H1 (cell line): Measurements from ENCODE around the gene PRXL2A. TPM values are rescaled to one million over a fixed set of nuclear protein-coding genes. Genes with fewer than 3 reads are reported as not detected.

Source experiments
- CTCF ChIA-PET: fragments of 300-600 bp; sonication (Branson Sonifier 250); formaldehyde crosslinking; loops from one replicate; lab custom pipeline; 2021; ENCODE audit not compliant: partially characterized antibody; lab: Charles Lee
- POLR2A ChIA-PET: fragments of 300-600 bp; sonication (Branson Sonifier 250); formaldehyde crosslinking; loops from one replicate; lab custom pipeline; 2021; ENCODE audit warnings: inconsistent platforms; ENCODE audit not compliant: partially characterized antibody; lab: Charles Lee
- DNase-seq, 2 experiments: peaks; one replicate each; pipeline versions ENCODE4 v3.0.0 to v3.0.0-alpha.2; 2010 to 2022; ENCODE audit warnings: low spot score in 2 of 2, low read depth in 1 of 2, mixed read lengths in 1 of 2
- FAIRE-seq: peaks from 2 replicates; lab custom pipeline; 2011; peaks lifted over from hg19 to GRCh38; lab: Jason Lieb, UNC
- H2AFZ ChIP-seq: 2 replicates; pipeline ENCODE4 v1.8.1; 2012; ENCODE audit warnings: low read length, inconsistent platforms
- H2AK5ac ChIP-seq: 2 replicates; pipeline ENCODE4 v1.6.1; 2013; ENCODE audit warnings: low read depth, low read length
- H2BK120ac ChIP-seq: replicated peaks from 2 replicates; pipeline ENCODE3; 2013; ENCODE audit warnings: low read depth, low read length, inconsistent platforms
- H2BK12ac ChIP-seq: 2 replicates; pipeline ENCODE4 v1.6.1; 2013; ENCODE audit warnings: low read depth, low read length
- H2BK15ac ChIP-seq: 2 replicates; pipeline ENCODE4 v1.6.1; 2013; ENCODE audit warnings: low read length
- H2BK20ac ChIP-seq: 2 replicates; pipeline ENCODE4 v1.6.1; 2013; ENCODE audit warnings: low read length
- H2BK5ac ChIP-seq: 2 replicates; pipeline ENCODE4 v1.6.1; 2013; ENCODE audit warnings: low read depth, low read length
- H3K14ac ChIP-seq: 2 replicates; pipeline ENCODE4 v1.6.1; 2013; ENCODE audit warnings: inconsistent platforms; ENCODE audit not compliant: insufficient read length
- H3K18ac ChIP-seq: 2 replicates; pipeline ENCODE4 v1.6.1; 2013; ENCODE audit warnings: low read length; ENCODE audit errors: extremely low read depth
- H3K23ac ChIP-seq: 2 replicates; pipeline ENCODE4 v1.6.1; 2013; ENCODE audit warnings: inconsistent platforms; ENCODE audit not compliant: insufficient read length
- H3K23me2 ChIP-seq: 2 replicates; pipeline ENCODE4 v1.6.1; 2013; ENCODE audit warnings: low read depth, low read length
- H3K27ac ChIP-seq: 2 replicates; pipeline ENCODE4 v1.6.1; 2011; ENCODE audit warnings: low read depth, low read length, inconsistent platforms
- H3K27me3 ChIP-seq, 4 experiments: replicated peaks in 1 of 4; 1 replicate in 1 of 4; 2 replicates in 3 of 4; pipeline versions ENCODE4 v1.6.1 to v1.8.1; 2011 to 2013; ENCODE audit warnings: low read length in 3 of 4, mild to moderate bottlenecking in 3 of 4, inconsistent platforms in 2 of 4, mixed read lengths in 2 of 4, moderate library complexity in 1 of 4; ENCODE audit not compliant: control insufficient read depth in 3 of 4, insufficient read depth in 3 of 4; ENCODE audit errors: extremely low read depth in 1 of 4
- H3K36me3 ChIP-seq, 4 experiments: 2 replicates each; pipeline versions ENCODE4 v1.6.1 to v1.8.1; 2011 to 2013; ENCODE audit warnings: mild to moderate bottlenecking in 4 of 4, low read length in 3 of 4, moderate library complexity in 2 of 4, control low read depth in 1 of 4, inconsistent platforms in 1 of 4; ENCODE audit not compliant: insufficient read depth in 4 of 4, control insufficient read depth in 2 of 4
- H3K4ac ChIP-seq: replicated peaks from 2 replicates; pipeline ENCODE3; 2013; ENCODE audit warnings: low read length, low read depth, mixed read lengths, inconsistent platforms; ENCODE audit not compliant: insufficient read length
- H3K4me1 ChIP-seq, 4 experiments: replicated peaks in 1 of 4; 1 replicate in 1 of 4; 2 replicates in 3 of 4; pipeline versions ENCODE4 v1.6.1 to v1.8.1; 2011 to 2013; ENCODE audit warnings: low read length in 3 of 4, inconsistent platforms in 2 of 4, mixed read lengths in 1 of 4; ENCODE audit not compliant: insufficient read depth in 4 of 4, control insufficient read depth in 3 of 4
- H3K4me2 ChIP-seq, 2 experiments: 2 replicates each; pipeline versions ENCODE4 v1.6.1 to v1.8.1; 2011 to 2013; ENCODE audit warnings: low read depth in 2 of 2, low read length in 2 of 2, control low read depth in 1 of 2, inconsistent platforms in 1 of 2, mild to moderate bottlenecking in 1 of 2; ENCODE audit not compliant: insufficient read depth in 1 of 2
- H3K4me3 ChIP-seq, 4 experiments: fragments of 200-600, 300-600 bp in 1 of 4; sonication (generic), shearing (Covaris generic), sonication (Bioruptor Twin) in 1 of 4; 2 replicates each; pipeline versions ENCODE4 v1.5.1 to v1.8.1; 2011 to 2016; ENCODE audit warnings: low read length in 4 of 4, low read depth in 3 of 4, control low read depth in 2 of 4, inconsistent platforms in 2 of 4, mild to moderate bottlenecking in 2 of 4, mixed read lengths in 1 of 4, moderate library complexity in 1 of 4; ENCODE audit not compliant: insufficient read depth in 2 of 4; ENCODE audit errors: extremely low read depth in 1 of 4
- H3K56ac ChIP-seq: replicated peaks from 2 replicates; pipeline ENCODE3; 2013; ENCODE audit warnings: low read depth, mild to moderate bottlenecking, mixed read lengths, low read length, inconsistent platforms; ENCODE audit not compliant: insufficient read length
- H3K79me1 ChIP-seq: 2 replicates; pipeline ENCODE4 v1.6.1; 2013; ENCODE audit warnings: low read depth, low read length, control low read depth
- H3K79me2 ChIP-seq, 2 experiments: 2 replicates each; pipeline versions ENCODE4 v1.6.1 to v1.8.1; 2012 to 2013; ENCODE audit warnings: low read length in 2 of 2, mild to moderate bottlenecking in 2 of 2, inconsistent platforms in 1 of 2; ENCODE audit not compliant: insufficient read depth in 2 of 2, control insufficient read depth in 1 of 2
- H3K9ac ChIP-seq, 4 experiments: replicated peaks in 1 of 4; 1 replicate in 1 of 4; 2 replicates in 3 of 4; pipeline versions ENCODE4 v1.6.1 to v1.8.1; 2011 to 2013; ENCODE audit warnings: low read depth in 3 of 4, low read length in 3 of 4, control low read depth in 2 of 4, mild to moderate bottlenecking in 2 of 4, moderate library complexity in 2 of 4, inconsistent platforms in 1 of 4; ENCODE audit errors: extremely low read depth in 1 of 4
- H3K9me3 ChIP-seq, 2 experiments: 2 replicates each; pipeline versions ENCODE4 v1.6.1 to v1.8.1; 2012 to 2013; ENCODE audit warnings: mild to moderate bottlenecking in 2 of 2, moderate library complexity in 2 of 2, control low read depth in 1 of 2, inconsistent platforms in 1 of 2, low read depth in 1 of 2, low read length in 1 of 2, mixed read lengths in 1 of 2; ENCODE audit not compliant: insufficient read depth in 2 of 2
- H4K20me1 ChIP-seq, 2 experiments: replicated peaks in 1 of 2; 2 replicates each; pipeline versions ENCODE3 to v1.8.1; 2011 to 2013; ENCODE audit warnings: inconsistent platforms in 2 of 2, low read length in 2 of 2, mild to moderate bottlenecking in 1 of 2; ENCODE audit not compliant: insufficient read depth in 2 of 2, control insufficient read depth in 1 of 2
- H4K5ac ChIP-seq: 2 replicates; pipeline ENCODE4 v1.6.1; 2013; ENCODE audit warnings: low read length, low read depth, mixed read lengths, inconsistent platforms; ENCODE audit not compliant: insufficient read length
- H4K8ac ChIP-seq: 2 replicates; pipeline ENCODE4 v1.8.0; 2013; ENCODE audit warnings: mild to moderate bottlenecking, moderate library complexity, low read length, inconsistent platforms; ENCODE audit not compliant: insufficient read depth; ENCODE audit errors: extremely low read depth
- H4K91ac ChIP-seq: replicated peaks from 2 replicates; pipeline ENCODE3; 2013; ENCODE audit warnings: low read length, mixed read lengths, inconsistent platforms; ENCODE audit not compliant: insufficient read length
- ASH2L ChIP-seq: fragments of 200-600, 300-600 bp; sonication (generic); IDR thresholded peaks from one replicate; pipeline ENCODE4 v1.7.1; 2017; ENCODE audit warnings: low read length
- KDM5A ChIP-seq: fragments of 200-600 bp; IDR thresholded peaks from 2 replicates; pipeline ENCODE4 v1.7.1; 2012; ENCODE audit warnings: mild to moderate bottlenecking, low read length, inconsistent platforms, mixed read lengths
- POLR2A ChIP-seq, 2 experiments: IDR thresholded peaks; 1 replicate in 1 of 2; 2 replicates in 1 of 2; pipeline ENCODE4 v1.6.1; 2011; ENCODE audit warnings: low read depth in 2 of 2, low read length in 2 of 2, mild to moderate bottlenecking in 2 of 2; ENCODE audit errors: control extremely low read depth in 1 of 2
- WGBS, 2 experiments: shearing (Covaris generic) in 1 of 2; methylation state at CpG; one replicate each; pipeline versions ENCODE4 v1.1.6 to v1.1.7; 2013 to 2015; ENCODE audit warnings: low lambda C conversion rate in 2 of 2, mixed read lengths in 2 of 2, inconsistent platforms in 1 of 2, low coverage in 1 of 2, missing lambda C conversion rate in 1 of 2; ENCODE audit not compliant: insufficient replicate concordance in 2 of 2, insufficient coverage in 1 of 2, insufficient read length in 1 of 2; ENCODE audit errors: extremely low coverage in 1 of 2, missing lambda C conversion rate in 1 of 2; 5-methylcytosine and 5-hydroxymethylcytosine counted together
- polyA plus RNA-seq, 7 experiments: library from polyadenylated mRNA; depleted of rRNA in 3 of 7; stranded (reverse) in 5 of 7; unstranded in 2 of 7; fragments of >200 nt in 5 of 7; fragments of 200-250 nt in 2 of 7; gene quantifications; 1 replicate in 5 of 7; 2 replicates in 1 of 7; 4 replicates in 1 of 7; pipeline versions ENCODE4 v1.2.1 to v1.2.3, GENCODE V29; 2011 to 2013; ENCODE audit warnings: missing spikeins in 2 of 7, mixed read lengths in 2 of 7
- total RNA-seq: library from RNA; stranded (reverse); fragmentation: NEBNext Ultra II Directional; extraction: Animal tissue kit (Norgen Biotek cat#: 25700); gene quantifications from 2 replicates; pipeline ENCODE4 v1.2.1, GENCODE V29; 2021

PRXL2A gene
- total and polyA plus RNA-seq, 2 of the 8 experiments (the other 6 are each of a cell fraction or from before 2014, with no cell fraction given): 13.4 to 58.3 TPM

DNA sequence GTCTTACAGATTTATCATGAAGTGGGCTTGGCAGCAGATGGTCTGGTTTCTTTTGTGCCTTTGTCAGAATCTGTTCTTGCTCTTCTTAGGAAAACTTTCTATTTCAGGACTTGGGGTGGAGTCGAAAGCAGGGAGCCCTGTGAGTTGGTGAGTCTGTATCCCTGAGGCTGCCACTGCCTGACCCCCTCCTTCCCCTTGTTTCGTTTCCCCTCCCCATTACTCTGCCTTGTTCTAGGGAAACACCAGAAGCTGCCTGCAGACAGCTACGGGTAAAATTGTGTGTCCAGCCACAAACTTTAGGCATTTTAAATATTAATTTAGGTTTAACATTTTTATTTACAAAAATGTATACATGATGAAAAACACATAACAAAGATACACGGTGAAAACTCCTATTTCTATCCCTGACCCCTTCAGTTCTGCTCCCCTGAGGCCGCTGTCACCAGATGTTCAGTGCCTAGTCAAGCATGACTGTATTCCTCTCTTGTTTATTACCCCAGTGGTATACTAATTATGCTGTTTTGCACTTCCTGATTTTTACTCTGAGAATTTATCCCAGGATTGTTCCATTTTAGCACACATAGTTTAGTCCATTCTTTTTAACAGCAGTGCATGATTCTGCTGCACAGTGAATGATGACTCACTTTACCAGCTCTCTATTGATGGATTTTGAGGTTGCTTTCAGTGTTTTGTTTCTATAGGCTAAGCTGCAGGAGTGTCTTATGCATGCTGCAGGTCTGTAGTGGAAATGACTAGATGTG is 54.8 kb downstream of the PRXL2A start:
- no peak overlapping the region for H2BK20ac ChIP-seq
- TF ChIP-seq POLR2A (IDR thresholded peaks at IDR 0.05; ENCODE audit: control extremely low read depth in 1 of 2, low read depth in 2 of 2, low read length in 2 of 2): no peak
- TF ChIP-seq ASH2L: no peak
- no peak for TF ChIP-seq KDM5A
- TF ChIP-seq, all 59 proteins: peak for 0
- Histone ChIP-seq H3K14ac (no peak overlapping the region), H4K91ac (no peak overlapping the region), H3K9me3 (no peaks in the 10 kb centered on the region), H4K8ac (no peak overlapping the region), H2AFZ (no peak overlapping the region), H3K4me2 (peak overlapping the region in 1 of 2 experiments; percentile 80; a peak in 1 of 4 replicates), H3K27ac (no peak overlapping the region), H2BK15ac (no peak overlapping the region), H3K4me1 (peaks cover 53 to 71% (median 64%) of the 10 kb centered on the region in 4 experiments), H2BK12ac (no peak overlapping the region), H2BK120ac (no peak overlapping the region), H3K4me3 (no peak overlapping the region), H2BK5ac (no peak overlapping the region), H3K79me2 (peaks cover 5 to 90% of the 10 kb centered on the region in 2 experiments), H3K4ac (no peak overlapping the region), H3K56ac (no peak overlapping the region), H3K23ac (no peak overlapping the region), H3K27me3 (peaks cover 0 to 4% (median under 1%) of the 10 kb centered on the region in 4 experiments; a peak in 2 of 7 replicates), H3K23me2 (0 out of 2 replicates have a peak, but pooled peaks cover 4% of the 10 kb centered on the region), H3K79me1 (peaks cover 28% of the 10 kb centered on the region), H3K36me3 (no peaks in the 10 kb centered on the region), H4K5ac (no peak overlapping the region), H4K20me1 (peaks cover 12 to 25% of the 10 kb centered on the region in 2 experiments), H3K9ac (no peak overlapping the region), H2AK5ac (0 out of 2 replicates have a peak overlapping the region, but pooled peaks have one; percentile 59), H3K18ac (no peak overlapping the region)
- DNase-seq (no peak), FAIRE-seq (no peak)
- ChIA-PET CTCF (interaction anchor here (0.6 to 38.4 kb wide), 6 partner anchors 4 to 148 kb away, joined by 3 to 1263 read pairs (median 230); partner anchors contain the start of gene TSPAN14), POLR2A (interaction anchor here (1.0 to 3.4 kb wide), 4 partner anchors 10 to 61 kb away, joined by 3 to 18 read pairs (median 3); no protein-coding TSS in a partner anchor)
- 84% methylated on average over 5 of the region's 5 CpGs; no CpG with 5 or more reads in 1 of the 2 experiments for WGBS, 2 experiments
